Neuronal stem cell (in vitro differentiated cells): ENCODE data around the gene DUOXA1.
A peak's percentile ranks its signal among the peaks of the same experiment; 100 is the strongest.

Experiments used
- DNase-seq: peaks from one replicate; pipeline ENCODE4 v3.0.0-alpha.2; 2013; ENCODE audit warnings: low spot score
- H2AFZ ChIP-seq: one replicate; pipeline ENCODE4 v1.6.1; 2013; ENCODE audit warnings: mild to moderate bottlenecking, low read length, inconsistent platforms
- H2AK5ac ChIP-seq: 2 replicates; pipeline ENCODE4 v1.6.1; 2013; ENCODE audit warnings: low read depth, mild to moderate bottlenecking, inconsistent platforms, low read length, moderate library complexity, mixed read lengths
- H2BK120ac ChIP-seq: 2 replicates; pipeline ENCODE4 v1.6.1; 2013; ENCODE audit warnings: low read depth, mild to moderate bottlenecking, inconsistent platforms, low read length, moderate library complexity, mixed read lengths
- H2BK12ac ChIP-seq: one replicate; pipeline ENCODE4 v1.6.1; 2013; ENCODE audit warnings: low read length, inconsistent platforms
- H2BK15ac ChIP-seq: 2 replicates; pipeline ENCODE4 v1.6.1; 2013; ENCODE audit warnings: mild to moderate bottlenecking, low read length, inconsistent platforms, mixed read lengths
- H2BK5ac ChIP-seq: one replicate; pipeline ENCODE4 v1.6.1; 2013; ENCODE audit warnings: inconsistent platforms, mild to moderate bottlenecking, low read length, moderate library complexity
- H3K14ac ChIP-seq: one replicate; pipeline ENCODE4 v1.6.1; 2013; ENCODE audit warnings: low read length, inconsistent platforms
- H3K18ac ChIP-seq: 2 replicates; pipeline ENCODE4 v1.6.1; 2013; ENCODE audit warnings: low read length, inconsistent platforms
- H3K23ac ChIP-seq: 2 replicates; pipeline ENCODE4 v1.6.1; 2013; ENCODE audit warnings: low read depth, mild to moderate bottlenecking, mixed read lengths, low read length, inconsistent platforms; ENCODE audit not compliant: poor library complexity
- H3K27ac ChIP-seq: replicated peaks from 3 replicates; pipeline ENCODE4 v1.5.1; 2013; ENCODE audit warnings: low read length, inconsistent platforms
- H3K27me3 ChIP-seq, 3 experiments: 2 replicates each; pipeline ENCODE4 v1.6.1; 2013; ENCODE audit warnings: low read length in 3 of 3, mild to moderate bottlenecking in 2 of 3, inconsistent platforms in 1 of 3, low read depth in 1 of 3, mixed read lengths in 1 of 3, moderate library complexity in 1 of 3; ENCODE audit not compliant: control insufficient read depth in 3 of 3, insufficient read depth in 3 of 3
- H3K36me3 ChIP-seq, 2 donors: replicated peaks in 1 of 2; 2 replicates each; pipeline ENCODE4 v1.6.1; 2013; ENCODE audit warnings: low read length in 2 of 2; ENCODE audit not compliant: control insufficient read depth in 2 of 2, insufficient read depth in 2 of 2
- H3K4ac ChIP-seq: 2 replicates; pipeline ENCODE4 v1.6.1; 2013; ENCODE audit warnings: inconsistent platforms, mild to moderate bottlenecking, low read length, moderate library complexity
- H3K4me1 ChIP-seq, 2 donors: 1 replicate in 1 of 2; 2 replicates in 1 of 2; pipeline ENCODE4 v1.6.1; 2013; ENCODE audit warnings: low read length in 2 of 2, low read depth in 1 of 2; ENCODE audit not compliant: control insufficient read depth in 2 of 2, insufficient read depth in 1 of 2
- H3K4me2 ChIP-seq: one replicate; pipeline ENCODE4 v1.6.1; 2013; ENCODE audit warnings: mild to moderate bottlenecking, low read length, inconsistent platforms; ENCODE audit not compliant: insufficient read depth, poor library complexity, severe bottlenecking
- H3K4me3 ChIP-seq, 2 donors: 2 replicates each; pipeline ENCODE4 v1.5.1; 2013; ENCODE audit warnings: low read length in 2 of 2, mild to moderate bottlenecking in 2 of 2, inconsistent platforms in 1 of 2, moderate library complexity in 1 of 2
- H3K79me1 ChIP-seq: one replicate; pipeline ENCODE4 v1.6.1; 2013; ENCODE audit warnings: low read depth, mild to moderate bottlenecking, inconsistent platforms, low read length, moderate library complexity
- H3K9ac ChIP-seq: one replicate; pipeline ENCODE4 v1.6.1; 2013; ENCODE audit warnings: mild to moderate bottlenecking, low read depth, low read length, inconsistent platforms; ENCODE audit not compliant: poor library complexity
- H3K9me3 ChIP-seq, 2 donors: replicated peaks in 1 of 2; 2 replicates each; pipeline versions ENCODE3 to v1.6.1; 2013; ENCODE audit warnings: low read length in 2 of 2, mild to moderate bottlenecking in 2 of 2, inconsistent platforms in 1 of 2, low read depth in 1 of 2, mixed read lengths in 1 of 2, moderate library complexity in 1 of 2; ENCODE audit not compliant: control insufficient read depth in 2 of 2, insufficient read depth in 1 of 2
- H4K8ac ChIP-seq: one replicate; pipeline ENCODE4 v1.6.1; 2013; ENCODE audit warnings: low read depth, mild to moderate bottlenecking, inconsistent platforms, low read length, moderate library complexity
- H4K91ac ChIP-seq: one replicate; pipeline ENCODE4 v1.6.1; 2013; ENCODE audit warnings: low read length, low read depth, mild to moderate bottlenecking, inconsistent platforms; ENCODE audit not compliant: poor library complexity
- whole genome bisulfite sequencing, 2 donors: extraction: QIAGEN DNeasy Blood & Tissue Kit; methylation state at CpG; one replicate each; pipeline ENCODE4 v1.1.7; 2013; ENCODE audit warnings: missing lambda C conversion rate in 2 of 2, mixed read lengths in 1 of 2; ENCODE audit not compliant: insufficient read length in 2 of 2, insufficient replicate concordance in 1 of 2; ENCODE audit errors: extremely low coverage in 2 of 2; 5-methylcytosine and 5-hydroxymethylcytosine counted together

The DUOXA1 gene

DNA sequence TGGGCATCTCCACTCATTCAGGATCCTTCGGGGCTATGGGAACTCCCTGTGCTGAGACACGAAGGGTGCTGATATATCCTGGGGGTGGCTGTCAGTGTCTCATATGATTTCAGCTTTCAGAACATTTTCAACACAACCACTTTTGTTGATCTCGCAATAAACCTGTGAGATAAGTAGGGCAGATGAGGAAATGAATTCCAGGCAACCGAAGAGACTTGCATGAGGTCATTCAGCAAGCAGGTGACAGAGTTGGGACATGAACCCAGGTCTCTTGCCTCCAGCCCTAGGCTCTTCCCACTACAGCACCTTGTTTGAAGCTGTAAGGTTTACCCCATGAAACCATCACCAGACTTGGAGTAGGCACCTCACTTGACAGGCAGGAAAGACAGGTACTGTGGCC lies 16.7 kb upstream of the DUOXA1 start:
- no peak overlapping the region for H2BK5ac ChIP-seq
- H3K14ac ChIP-seq, result no peak overlapping the region
- H3K27me3 ChIP-seq, result peaks cover 0 to 32% (median 2%) of the 10 kb centered on the region in 3 experiments
- H3K4ac ChIP-seq, result no peak overlapping the region
- WGBS, 2 donors, result no CpG with 5 or more reads among the region's 4 CpGs
- no peak overlapping the region for H3K9ac ChIP-seq
- no peak overlapping the region for H2BK12ac ChIP-seq
- no peak overlapping the region for H2BK120ac ChIP-seq
- no peak overlapping the region for H3K27ac ChIP-seq
- no peak overlapping the region for H2AFZ ChIP-seq
- no peak for DNase-seq
- H2AK5ac ChIP-seq, result no peak overlapping the region
- H3K9me3 ChIP-seq, result no peaks in the 10 kb centered on the region
- H3K4me1 ChIP-seq, result peaks cover 0 to 5% of the 10 kb centered on the region in 2 donors
- H4K91ac ChIP-seq, result no peak overlapping the region
- H2BK15ac ChIP-seq, result no peak overlapping the region
- no peak overlapping the region for H4K8ac ChIP-seq
- no peaks in the 10 kb centered on the region for H3K79me1 ChIP-seq
- H3K23ac ChIP-seq, result no peak overlapping the region
- H3K36me3 ChIP-seq, result no peaks in the 10 kb centered on the region
- H3K18ac ChIP-seq, result no peak overlapping the region
- H3K4me2 ChIP-seq, result no peak overlapping the region
- H3K4me3 ChIP-seq, result no peak overlapping the region

DNA sequence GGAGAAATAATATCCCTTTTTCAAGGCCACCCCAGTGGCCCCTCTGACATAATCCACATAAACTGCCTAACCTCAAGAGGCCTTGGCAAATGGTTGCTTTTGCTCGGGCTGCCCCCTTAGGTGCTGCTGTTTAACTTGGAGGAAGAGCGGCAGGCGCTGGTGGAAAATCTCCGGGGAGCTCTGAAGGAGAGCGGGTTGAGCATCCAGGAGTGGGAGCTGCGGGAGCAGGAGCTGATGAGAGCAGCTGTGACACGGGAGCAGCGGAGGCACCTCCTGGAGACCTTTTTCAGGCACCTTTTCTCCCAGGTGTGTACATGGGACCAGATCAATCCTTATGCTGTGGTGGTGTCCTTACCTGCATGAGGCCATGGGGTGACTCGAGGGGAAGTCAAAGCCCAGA lies 15.1 kb upstream of the DUOXA1 start:
- H3K79me1 ChIP-seq, result no peaks in the 10 kb centered on the region
- H3K14ac ChIP-seq, result no peak overlapping the region
- peaks cover 0 to 5% of the 10 kb centered on the region in 2 donors for H3K4me1 ChIP-seq
- no peak overlapping the region for H4K8ac ChIP-seq
- no peak overlapping the region for H3K4me3 ChIP-seq
- no peak overlapping the region for H3K23ac ChIP-seq
- H2BK5ac ChIP-seq, result no peak overlapping the region
- no peaks in the 10 kb centered on the region for H3K36me3 ChIP-seq
- no peak overlapping the region for H3K27ac ChIP-seq
- H3K18ac ChIP-seq, result no peak overlapping the region
- H2AFZ ChIP-seq, result no peak overlapping the region
- peaks cover 0 to 47% (median 0%) of the 10 kb centered on the region in 3 experiments for H3K27me3 ChIP-seq
- H3K9me3 ChIP-seq, result no peaks in the 10 kb centered on the region
- no peak overlapping the region for H3K4me2 ChIP-seq
- no peak overlapping the region for H2BK120ac ChIP-seq
- no CpG with 5 or more reads among the region's 9 CpGs for WGBS, 2 donors
- DNase-seq, result no peak
- no peak overlapping the region for H3K9ac ChIP-seq
- H2BK12ac ChIP-seq, result no peak overlapping the region
- H3K4ac ChIP-seq, result no peak overlapping the region
- no peak overlapping the region for H4K91ac ChIP-seq
- H2AK5ac ChIP-seq, result no peak overlapping the region
- H2BK15ac ChIP-seq, result no peak overlapping the region

DNA sequence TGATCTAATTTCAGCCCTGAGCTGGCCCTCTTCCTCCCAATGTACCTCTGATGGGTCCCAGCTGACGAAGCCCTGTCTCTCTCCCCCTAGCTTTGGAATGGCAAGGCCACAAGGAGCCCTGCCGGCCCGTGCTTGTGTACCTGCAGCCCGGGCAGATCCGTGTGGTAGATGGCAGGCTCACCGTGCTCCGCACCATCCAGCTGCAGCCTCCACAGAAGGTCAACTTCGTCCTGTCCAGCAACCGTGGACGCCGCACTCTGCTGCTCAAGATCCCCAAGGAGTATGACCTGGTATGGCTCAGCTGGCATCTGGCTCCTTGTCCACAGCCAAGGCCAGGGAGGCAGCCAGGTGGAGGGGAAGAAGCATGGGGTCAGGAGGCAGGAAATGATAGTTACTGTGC lies 14.3 kb upstream of the DUOXA1 start:
- no peak overlapping the region for H3K23ac ChIP-seq
- H2BK15ac ChIP-seq, result no peak overlapping the region
- H3K14ac ChIP-seq, result no peak overlapping the region
- H2AK5ac ChIP-seq, result no peak overlapping the region
- H4K8ac ChIP-seq, result no peak overlapping the region
- no peak for DNase-seq
- H2BK120ac ChIP-seq, result no peak overlapping the region
- H3K27me3 ChIP-seq, result peaks cover 0 to 55% (median 0%) of the 10 kb centered on the region in 3 experiments
- H3K18ac ChIP-seq, result no peak overlapping the region
- no peak overlapping the region for H3K4me2 ChIP-seq
- H3K4me1 ChIP-seq, result peaks cover 0 to 4% of the 10 kb centered on the region in 2 donors
- H3K27ac ChIP-seq, result no peak overlapping the region
- no CpG with 5 or more reads among the region's 11 CpGs for WGBS, 2 donors
- no peak overlapping the region for H3K4ac ChIP-seq
- no peaks in the 10 kb centered on the region for H3K9me3 ChIP-seq
- H3K9ac ChIP-seq, result no peak overlapping the region
- H2BK5ac ChIP-seq, result no peak overlapping the region
- no peaks in the 10 kb centered on the region for H3K79me1 ChIP-seq
- no peak overlapping the region for H2BK12ac ChIP-seq
- H2AFZ ChIP-seq, result no peak overlapping the region
- H4K91ac ChIP-seq, result no peak overlapping the region
- H3K36me3 ChIP-seq, result no peaks in the 10 kb centered on the region
- H3K4me3 ChIP-seq, result no peak overlapping the region

DNA sequence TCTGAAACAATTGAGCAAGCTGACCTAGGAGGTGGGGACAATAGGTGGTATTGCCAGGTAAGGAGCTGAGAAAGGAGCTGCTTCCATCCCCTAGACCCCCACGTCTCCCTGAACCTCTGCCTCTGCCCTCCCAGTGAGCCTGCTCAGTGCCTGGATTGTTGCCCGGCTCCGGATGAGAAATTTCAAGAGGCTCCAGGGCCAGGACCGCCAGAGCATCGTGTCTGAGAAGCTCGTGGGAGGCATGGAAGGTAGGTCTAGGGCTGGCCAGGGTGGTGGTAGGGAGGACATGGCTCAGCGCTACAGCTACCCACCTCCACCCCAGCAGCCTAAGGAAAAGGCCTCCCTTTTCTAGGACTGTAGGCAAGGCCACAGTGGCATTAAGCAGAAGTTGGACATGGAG lies 13.4 kb upstream of the DUOXA1 start:
- no peak overlapping the region for H4K8ac ChIP-seq
- no peak overlapping the region for H3K4ac ChIP-seq
- H2BK15ac ChIP-seq, result no peak overlapping the region
- H3K4me1 ChIP-seq, result no peaks in the 10 kb centered on the region
- no peak overlapping the region for H2AK5ac ChIP-seq
- H2BK12ac ChIP-seq, result no peak overlapping the region
- H3K18ac ChIP-seq, result no peak overlapping the region
- no peak for DNase-seq
- H2AFZ ChIP-seq, result no peak overlapping the region
- H2BK120ac ChIP-seq, result no peak overlapping the region
- H4K91ac ChIP-seq, result no peak overlapping the region
- H3K36me3 ChIP-seq, result no peaks in the 10 kb centered on the region
- peak overlapping the region; percentile 15 for H3K14ac ChIP-seq
- H3K9me3 ChIP-seq, result no peaks in the 10 kb centered on the region
- peaks cover 0 to 64% (median 0%) of the 10 kb centered on the region in 3 experiments for H3K27me3 ChIP-seq
- no peak overlapping the region for H3K4me2 ChIP-seq
- no peak overlapping the region for H3K27ac ChIP-seq
- no peak overlapping the region for H3K4me3 ChIP-seq
- no peak overlapping the region for H3K23ac ChIP-seq
- H2BK5ac ChIP-seq, result no peak overlapping the region
- no peaks in the 10 kb centered on the region for H3K79me1 ChIP-seq
- WGBS, 2 donors, result no CpG with 5 or more reads among the region's 7 CpGs
- no peak overlapping the region for H3K9ac ChIP-seq
